MV-4-11 (cell line): ENCODE results near the gene RADIL.

ENCODE experiments used
- DNase-seq: peaks from one replicate; lab custom pipeline; 2025; lab: John Stamatoyannopoulos, UW

Gene RADIL

GRCh38 chr7:4831723-4832495 lies 51.6 kb downstream of the RADIL start:
- DNase-seq, result no peak

GRCh38 chr7:4830176-4830575 lies 53.3 kb downstream of the RADIL start:
- DNase-seq, result peak; percentile 12

GRCh38 chr7:4828720-4829383 lies 54.7 kb downstream of the RADIL start:
- no peak for DNase-seq

DNA sequence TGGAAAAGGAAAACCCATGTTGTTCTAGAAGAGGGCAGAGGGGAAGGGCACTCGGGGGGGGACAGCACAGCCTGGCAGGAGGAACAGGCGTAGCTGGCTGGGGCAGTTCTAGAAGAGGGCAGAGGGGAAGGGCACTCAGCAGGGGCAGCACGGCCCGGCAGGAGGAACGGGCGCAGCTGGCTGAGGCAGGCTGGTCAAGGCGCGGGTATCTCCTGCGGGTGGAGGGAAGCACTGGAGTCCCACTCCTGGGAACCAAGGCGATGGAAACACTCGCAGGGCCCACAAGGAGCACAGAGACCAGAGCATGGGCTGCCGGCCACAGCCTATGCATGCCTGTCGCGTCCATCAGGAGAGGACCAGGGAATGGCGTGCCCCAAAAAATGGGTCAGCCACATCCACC lies 58.4 kb downstream of the RADIL start:
- no peak for DNase-seq

DNA sequence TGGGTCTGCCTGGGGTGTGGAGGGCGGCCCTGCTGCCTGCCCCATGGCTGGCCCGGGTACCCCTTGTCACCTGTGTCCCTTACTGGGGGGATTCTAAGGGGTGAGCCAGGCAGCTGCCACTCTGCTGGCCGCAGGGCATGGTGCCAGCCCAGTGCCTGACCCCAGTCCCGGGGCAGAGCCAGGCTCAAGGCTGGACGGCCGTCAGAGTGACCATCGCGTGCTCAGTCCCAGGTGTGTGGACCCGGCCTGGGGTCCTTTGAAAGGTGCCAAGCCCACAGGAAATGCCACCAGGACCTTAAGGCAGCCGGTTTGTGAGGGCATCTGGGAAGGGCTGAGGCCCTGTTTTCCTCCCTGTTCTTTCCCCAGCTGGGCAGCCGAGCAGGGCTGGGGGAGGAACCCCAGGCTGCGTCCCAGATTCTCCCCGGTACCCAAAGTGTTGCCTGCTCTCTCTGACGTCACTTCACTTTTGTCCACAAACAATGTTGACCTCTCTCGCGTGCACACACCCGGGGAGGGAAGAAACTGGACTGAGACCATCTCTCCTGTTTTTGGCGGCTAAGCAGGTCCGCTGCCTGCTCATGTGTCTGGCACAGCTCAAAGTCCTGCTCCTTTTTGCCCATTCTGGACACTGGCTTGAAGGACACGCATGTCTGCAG lies 59.3 kb downstream of the RADIL start:
- no peak for DNase-seq

DNA sequence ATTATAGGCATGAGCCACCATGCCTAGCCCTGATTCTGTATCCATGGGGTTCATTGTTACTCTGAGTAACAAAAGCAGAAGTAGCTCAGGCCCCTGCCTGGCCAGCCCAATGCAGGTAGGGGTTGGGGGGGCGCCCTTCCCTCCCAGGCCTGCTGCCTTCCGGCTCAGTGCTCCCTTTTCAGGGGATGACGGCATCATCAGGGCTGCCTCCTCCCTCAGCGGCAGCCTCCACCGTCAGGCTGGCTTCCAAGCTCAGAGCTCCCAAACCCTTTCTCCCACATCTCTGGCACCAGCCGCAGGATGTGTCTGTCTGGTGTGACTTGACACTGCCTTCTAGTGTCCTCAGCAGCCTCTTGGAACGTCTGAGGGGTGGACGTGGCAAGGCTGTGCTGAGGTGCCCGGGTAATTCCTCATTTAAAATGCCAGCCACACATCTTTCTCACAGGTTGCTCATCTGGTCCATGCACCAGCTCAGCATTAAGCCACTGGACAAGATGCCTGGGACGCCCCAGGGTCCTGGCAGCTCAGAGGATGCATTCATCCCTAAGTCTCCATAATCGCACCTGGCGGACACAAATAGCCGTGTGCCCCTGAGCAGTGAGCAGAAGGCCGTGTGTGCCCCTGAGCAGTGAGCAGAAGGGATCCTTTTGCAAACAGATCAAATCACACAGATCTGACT lies 59.9 kb downstream of the RADIL start:
- DNase-seq, result no peak

DNA sequence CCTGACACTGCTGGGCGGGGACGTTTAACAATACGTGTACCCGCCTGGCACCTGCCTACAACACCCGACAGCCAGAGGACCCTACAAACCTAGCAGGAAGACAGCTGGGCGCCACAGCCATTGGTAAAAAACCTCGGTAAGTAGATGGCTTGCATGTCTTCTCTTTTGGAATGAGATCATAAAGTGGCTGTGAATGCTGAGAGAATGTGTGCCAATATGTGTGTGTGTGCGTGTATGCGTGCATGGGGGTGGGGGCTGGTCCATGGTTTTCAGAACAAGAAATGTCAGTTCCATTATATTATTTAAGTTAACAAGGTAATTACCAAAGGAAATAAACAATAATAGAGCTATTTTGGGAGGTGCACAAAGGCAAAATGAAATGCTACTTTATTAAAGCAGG lies 60.8 kb downstream of the RADIL start:
- no peak for DNase-seq

DNA sequence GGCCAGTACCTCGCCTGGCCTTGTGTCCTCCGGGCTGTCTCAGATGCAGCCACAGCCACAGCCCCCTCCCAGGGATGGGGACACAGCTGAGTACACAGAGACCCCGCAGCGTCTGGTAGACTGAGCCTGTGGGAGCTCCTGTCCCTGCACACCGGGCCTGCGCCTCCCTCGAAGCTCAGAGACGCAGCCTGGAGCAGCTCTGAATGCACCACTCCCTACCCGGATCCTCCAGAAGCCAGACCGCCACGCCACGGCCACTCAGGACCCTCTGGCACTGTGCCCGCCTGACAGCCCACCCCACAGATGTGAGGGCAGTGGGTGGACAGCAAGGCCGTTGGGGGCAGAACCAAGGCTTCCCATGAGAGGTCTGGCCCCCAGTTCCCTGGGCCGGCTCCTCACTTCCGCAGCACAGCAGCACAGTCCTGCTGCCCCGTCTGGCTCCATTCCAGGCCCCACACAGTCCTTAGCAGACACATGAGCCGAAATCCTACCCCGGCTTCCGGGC lies 62.5 kb downstream of the RADIL start:
- DNase-seq, result no peak

GRCh38 chr7:4820405-4820966 lies 63.0 kb downstream of the RADIL start:
- no peak for DNase-seq

DNA sequence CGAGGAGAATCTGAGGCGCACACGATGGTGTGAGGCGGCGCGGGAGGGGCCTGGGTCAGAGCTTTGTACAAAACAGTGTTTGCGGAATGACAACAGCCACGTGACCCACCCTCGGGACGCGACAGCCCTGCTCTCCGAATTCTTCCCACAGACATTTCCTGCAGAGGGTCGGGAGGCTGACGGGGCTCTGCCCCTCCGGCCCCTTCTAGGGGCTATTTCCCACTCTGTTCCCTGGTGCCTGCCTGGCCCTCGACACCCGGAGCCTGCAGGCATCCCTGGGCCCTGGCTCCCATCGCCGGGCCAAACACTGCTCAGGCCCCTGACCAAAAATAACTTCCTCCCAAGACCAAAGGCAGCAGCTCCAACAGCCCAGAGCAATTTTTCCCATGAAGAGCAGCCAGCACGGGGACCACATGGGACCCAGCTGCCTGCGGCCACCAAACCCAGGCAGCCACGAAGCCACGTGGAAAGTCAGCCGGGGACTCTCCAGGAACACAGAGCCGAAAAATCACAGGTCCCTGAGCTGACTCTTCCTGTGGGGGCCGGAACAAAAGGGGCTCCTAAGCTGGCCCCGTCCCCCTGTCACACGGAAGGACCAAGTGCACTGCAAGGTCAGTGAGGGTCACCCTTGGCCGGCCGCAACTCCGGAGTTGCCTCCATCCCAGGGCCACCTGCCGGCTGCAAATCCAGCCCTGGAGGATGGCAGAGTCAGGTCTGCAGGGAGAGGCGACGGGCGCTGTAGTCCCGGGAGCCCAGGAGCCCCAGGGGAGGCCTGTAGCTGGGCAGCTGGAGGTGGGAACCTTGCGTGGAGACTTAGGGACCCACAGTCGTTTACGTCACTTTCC lies 63.7 kb downstream of the RADIL start:
- DNase-seq, result no peak

DNA sequence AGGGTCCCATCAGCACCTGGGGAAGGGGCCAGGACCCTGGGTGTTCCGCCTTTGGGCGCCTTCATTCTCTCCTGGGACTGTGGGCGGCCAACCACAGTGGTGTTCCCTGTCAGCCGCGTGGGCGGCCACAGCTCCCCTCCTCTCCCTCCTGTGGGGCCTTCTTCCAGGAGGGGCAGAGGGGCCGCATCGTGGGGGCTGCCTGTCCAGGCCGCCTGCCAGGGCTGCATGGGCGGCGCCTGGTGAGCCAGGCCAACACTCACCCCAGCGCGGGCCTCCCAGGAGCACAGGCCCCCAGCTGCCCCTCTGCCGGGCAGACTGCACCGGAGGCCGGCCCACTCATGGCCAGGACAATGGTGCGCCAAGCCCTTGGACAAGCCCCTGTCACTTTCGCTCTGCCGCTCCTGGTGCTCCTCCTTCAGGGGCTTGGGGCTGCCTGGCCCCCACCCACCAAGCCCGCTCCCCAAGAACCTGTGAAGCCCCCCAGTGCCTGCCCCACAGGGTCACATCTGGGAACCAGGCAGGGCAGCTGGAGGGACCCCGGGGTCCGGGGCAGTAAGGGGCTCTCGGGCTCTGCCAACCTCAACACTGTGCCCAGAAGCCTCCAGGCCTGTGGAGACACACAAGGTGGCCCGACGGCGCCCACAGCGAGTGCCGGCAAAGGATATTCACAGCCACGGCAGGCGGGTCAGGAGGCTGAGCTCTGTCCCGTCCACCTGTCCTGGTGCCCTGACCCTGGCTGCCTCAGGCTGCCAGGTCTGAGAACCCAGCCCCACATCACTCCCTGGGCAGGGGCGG lies 65.3 kb downstream of the RADIL start:
- DNase-seq, result no peak

- DNase-seq, result no peak
Observed at GRCh38 chr7:4817178-4817901, 66.2 kb downstream of the RADIL start.

- DNase-seq, result no peak
Observed at GRCh38 chr7:4816419-4817080, 67.0 kb downstream of the RADIL start.

DNA sequence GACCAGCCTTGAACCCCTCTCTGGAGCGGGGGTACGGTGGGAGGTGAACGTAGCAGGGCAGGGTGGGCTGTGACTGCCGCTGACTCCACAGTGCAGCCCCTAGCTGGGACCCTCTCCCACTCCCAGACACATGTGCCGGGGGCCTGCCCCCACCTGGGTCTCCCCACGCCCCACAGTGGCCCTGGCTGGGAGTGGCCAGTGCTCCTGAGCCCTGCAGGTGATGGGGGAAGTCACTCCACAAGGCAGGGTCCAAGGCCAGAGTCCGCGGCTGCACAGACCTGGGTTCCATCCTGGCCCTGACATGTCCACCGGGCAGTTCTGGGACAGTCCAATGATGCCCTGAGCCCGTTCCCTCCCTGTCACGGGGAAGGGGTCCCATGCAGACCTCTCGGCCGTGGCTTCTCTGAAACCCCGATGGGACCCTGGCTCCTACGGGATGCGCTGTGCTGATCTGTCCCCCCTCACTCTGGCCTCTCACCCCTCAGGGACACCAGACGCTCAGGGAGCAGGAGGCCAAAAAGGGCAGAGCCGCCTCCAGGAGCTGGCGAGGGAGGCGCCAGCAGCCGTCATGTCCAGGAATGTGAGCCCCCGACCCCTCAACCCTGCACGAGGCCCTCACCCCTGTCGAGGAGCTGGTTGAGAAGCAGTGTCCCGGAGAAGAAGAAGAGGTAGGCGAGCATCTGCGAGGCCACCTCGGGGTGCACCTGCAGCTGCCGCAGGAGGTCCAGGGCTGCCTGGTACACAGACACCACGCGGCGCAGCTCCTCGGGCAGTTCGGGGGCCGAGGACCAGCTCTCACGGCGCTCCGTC lies 67.7 kb downstream of the RADIL start:
- DNase-seq, result no peak

DNA sequence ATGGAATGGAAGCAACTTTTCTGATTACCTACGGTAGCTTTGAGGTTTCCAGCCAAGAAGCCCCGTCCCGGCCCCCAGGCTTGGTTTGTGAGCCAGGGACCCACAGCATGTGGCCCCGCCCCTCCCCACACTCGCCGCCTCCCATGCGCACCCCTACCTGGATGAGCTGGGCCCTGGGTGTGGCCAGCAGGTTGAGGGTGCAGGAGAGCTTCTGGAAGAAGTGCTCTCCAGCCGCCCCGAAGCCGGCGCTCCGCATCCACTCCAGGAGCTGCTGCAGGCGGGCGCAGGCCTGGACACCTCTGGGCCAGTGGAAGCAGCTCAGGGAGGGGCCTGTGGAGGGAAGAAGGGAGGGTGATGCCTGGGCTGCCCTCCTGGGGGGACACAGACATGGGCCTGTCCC lies 68.4 kb downstream of the RADIL start:
- no peak for DNase-seq

- no peak for DNase-seq
Observed at GRCh38 chr7:4814433-4814832, 69.1 kb downstream of the RADIL start.

DNA sequence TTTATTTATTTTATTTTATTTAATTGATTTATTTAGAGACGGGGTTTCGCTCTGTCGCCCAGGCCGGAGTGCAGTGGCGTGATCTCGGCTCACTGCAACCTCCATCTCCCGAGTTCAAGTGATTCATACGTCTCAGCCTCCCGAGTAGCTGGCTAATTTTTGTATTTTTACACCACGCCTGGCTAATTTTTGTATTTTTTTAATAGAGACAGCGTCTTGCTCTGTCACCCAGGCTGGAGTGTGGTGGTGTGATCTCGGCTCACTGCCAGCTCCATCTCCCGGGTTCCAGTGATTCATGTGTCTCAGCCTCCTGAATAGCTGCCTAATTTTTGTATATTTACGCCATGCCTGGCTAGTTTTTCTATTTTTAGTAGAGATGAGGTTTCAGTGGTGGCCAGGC lies 73.8 kb downstream of the RADIL start:
- DNase-seq, result no peak

GRCh38 chr7:4809091-4809591 lies 74.4 kb downstream of the RADIL start:
- peak; percentile 33 for DNase-seq
